MM.1S (cell line): Measurements from ENCODE around the gene RPL11.

Experiments used
- DNase-seq: peaks from one replicate; pipeline ENCODE4 v3.0.0-alpha.2; 2015
- H2AFZ ChIP-seq: fragments of 300-600 bp; sonication (generic); 2 replicates; pipeline ENCODE4 v1.6.0; 2016; ENCODE audit warnings: antibody characterized with exemption, low read length
- H3F3A ChIP-seq: fragments of 300-600 bp; sonication (generic); 2 replicates; pipeline ENCODE4 v1.6.1; 2016; ENCODE audit warnings: mild to moderate bottlenecking, antibody characterized with exemption, low read length, moderate library complexity, mixed read lengths; ENCODE audit not compliant: insufficient read depth
- H3K27ac ChIP-seq: fragments of 300-600 bp; sonication (generic); 2 replicates; pipeline ENCODE4 v1.5.1; 2016; ENCODE audit warnings: mild to moderate bottlenecking, low read length
- H3K27me3 ChIP-seq: fragments of 300-600 bp; sonication (generic); replicated peaks from 2 replicates; pipeline ENCODE4 v1.6.0; 2016; ENCODE audit warnings: low read length; ENCODE audit not compliant: insufficient read depth
- H3K36me3 ChIP-seq: fragments of 300-600 bp; sonication (generic); replicated peaks from 2 replicates; pipeline ENCODE4 v1.6.1; 2016; ENCODE audit warnings: mild to moderate bottlenecking, low read length, mixed read lengths; ENCODE audit not compliant: insufficient read depth
- H3K4me1 ChIP-seq: fragments of 300-600 bp; sonication (generic); 2 replicates; pipeline ENCODE4 v1.6.1; 2016; ENCODE audit warnings: low read length, mixed read lengths
- H3K4me2 ChIP-seq: fragments of 300-600 bp; sonication (generic); 2 replicates; pipeline ENCODE4 v1.6.0; 2016; ENCODE audit warnings: low read depth, low read length
- H3K4me3 ChIP-seq: fragments of 300-600 bp; sonication (generic); 2 replicates; pipeline ENCODE4 v1.5.1; 2016; ENCODE audit warnings: low read length, mixed read lengths
- H3K79me2 ChIP-seq: fragments of 300-600 bp; sonication (generic); 2 replicates; pipeline ENCODE4 v1.6.1; 2016; ENCODE audit warnings: mixed run types, low read length, mixed read lengths
- H3K9ac ChIP-seq: fragments of 300-600 bp; sonication (generic); 2 replicates; pipeline ENCODE4 v1.6.1; 2016; ENCODE audit warnings: low read length, mixed read lengths
- H3K9me2 ChIP-seq: fragments of 300-600 bp; sonication (generic); replicated peaks from 2 replicates; pipeline ENCODE4 v1.6.1; 2016; ENCODE audit warnings: mild to moderate bottlenecking, low read length, mixed read lengths; ENCODE audit not compliant: insufficient read depth
- H3K9me3 ChIP-seq: fragments of 300-600 bp; sonication (generic); replicated peaks from 2 replicates; pipeline ENCODE4 v1.6.1; 2016; ENCODE audit warnings: mild to moderate bottlenecking, low read length, mixed read lengths; ENCODE audit not compliant: insufficient read depth
- H4K20me1 ChIP-seq: fragments of 300-600 bp; sonication (generic); 2 replicates; pipeline ENCODE4 v1.6.1; 2016; ENCODE audit warnings: mild to moderate bottlenecking, low read length, moderate library complexity, mixed read lengths; ENCODE audit not compliant: insufficient read depth
- CTCF ChIP-seq: fragments of 300-600 bp; sonication (generic); IDR thresholded peaks from 2 replicates; pipeline ENCODE4 v1.5.1; 2016; ENCODE audit warnings: antibody characterized with exemption, low read length, mixed read lengths
- EZH2 ChIP-seq: fragments of 300-600 bp; sonication (generic); optimal IDR thresholded peaks from 2 replicates; pipeline ENCODE3; 2017; ENCODE audit warnings: low read depth, mild to moderate bottlenecking, antibody characterized with exemption, low read length, mixed read lengths
- EZH2phosphoT487 ChIP-seq: fragments of 300-600 bp; sonication (generic); IDR thresholded peaks from 2 replicates; pipeline ENCODE4 v1.6.1; 2018; ENCODE audit warnings: antibody characterized with exemption, low read length

Gene RPL11

DNA sequence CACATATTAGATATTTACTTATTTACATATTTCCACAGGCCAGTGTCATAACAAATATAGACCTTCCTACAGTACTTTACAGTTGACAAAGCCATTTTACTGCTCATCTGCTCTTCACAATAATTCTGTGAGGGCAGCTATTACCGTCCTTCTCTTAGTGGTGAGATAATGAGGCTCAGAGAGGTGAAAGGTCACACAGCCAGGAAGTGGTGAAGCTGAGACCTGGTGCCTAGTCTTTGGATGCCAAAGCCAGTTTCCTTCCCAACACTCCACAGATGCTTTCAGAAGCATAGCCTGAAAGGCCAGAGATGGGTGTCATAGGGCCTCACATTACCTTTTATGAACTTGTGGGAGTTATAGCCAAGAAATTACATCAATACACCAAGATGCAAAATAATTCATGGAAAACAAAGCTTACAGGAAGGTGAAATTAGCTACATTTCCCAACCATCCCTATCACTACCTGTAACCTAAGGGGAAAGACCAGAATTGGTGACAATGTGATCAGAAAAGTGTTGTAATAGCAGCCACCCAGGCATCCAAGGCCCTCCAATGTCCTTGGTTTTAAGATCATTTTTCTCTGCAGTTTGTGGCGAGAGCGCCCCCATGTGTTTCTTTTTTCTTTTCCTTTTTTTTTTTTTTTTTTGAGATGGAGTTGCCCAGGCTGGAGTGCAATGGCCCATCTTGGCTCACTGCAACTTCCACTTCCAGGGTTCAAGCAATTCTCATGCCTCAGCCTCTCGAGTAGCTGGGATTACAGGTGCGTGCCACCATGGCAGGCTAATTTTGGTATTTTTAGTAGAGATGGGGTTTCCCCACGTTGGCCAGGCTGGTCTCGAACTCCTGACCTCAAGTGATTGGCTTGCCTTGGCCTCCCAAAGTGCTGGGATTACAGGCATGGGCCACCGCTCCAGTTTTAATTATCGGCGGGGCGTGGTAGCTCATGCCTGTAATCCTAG, 26.5 kb upstream of the RPL11 start:
- H3K4me2 ChIP-seq: peak overlapping the region; percentile 3; the same call in 1 of the 2 replicates
- H4K20me1 ChIP-seq: no peaks in the 10 kb centered on the region
- H2AFZ ChIP-seq: 0 out of 2 replicates have a peak overlapping the region, but pooled peaks have one; percentile 4
- no peak overlapping the region for H3K4me3 ChIP-seq
- peak; percentile 56 for DNase-seq
- H3K9me2 ChIP-seq: no peaks in the 10 kb centered on the region
- H3K27ac ChIP-seq: peak overlapping the region; percentile 5; the same call in 1 of the 2 replicates
- no peaks in the 10 kb centered on the region for H3K79me2 ChIP-seq
- no peak overlapping the region for H3K9ac ChIP-seq
- no peaks in the 10 kb centered on the region for H3K27me3 ChIP-seq
- no peaks in the 10 kb centered on the region for H3F3A ChIP-seq
- H3K9me3 ChIP-seq: no peaks in the 10 kb centered on the region
- TF ChIP-seq EZH2 (no peak), EZH2phosphoT487 (no peak), CTCF (peak; percentile 36)
- no peaks in the 10 kb centered on the region for H3K36me3 ChIP-seq
- H3K4me1 ChIP-seq: peaks cover 10% of the 10 kb centered on the region

- Histone ChIP-seq H3K4me1 (peaks cover 10% of the 10 kb centered on the region), H3K27me3 (0 out of 2 replicates have a peak, but pooled peaks cover 3% of the 10 kb centered on the region), H2AFZ (no peak overlapping the region), H3F3A (no peaks in the 10 kb centered on the region), H3K4me2 (no peak overlapping the region), H3K9me2 (no peaks in the 10 kb centered on the region), H3K9me3 (no peaks in the 10 kb centered on the region), H3K27ac (no peak overlapping the region), H3K79me2 (no peaks in the 10 kb centered on the region), H4K20me1 (no peaks in the 10 kb centered on the region), H3K9ac (no peak overlapping the region), H3K36me3 (no peaks in the 10 kb centered on the region), H3K4me3 (no peak overlapping the region)
- TF ChIP-seq EZH2phosphoT487: no peak
- TF ChIP-seq CTCF: no peak
- no peak for TF ChIP-seq EZH2
- no peak for DNase-seq
These were observed 24.2 kb upstream of the RPL11 start for GRCh38 chr1:23667411-23667810.

DNA sequence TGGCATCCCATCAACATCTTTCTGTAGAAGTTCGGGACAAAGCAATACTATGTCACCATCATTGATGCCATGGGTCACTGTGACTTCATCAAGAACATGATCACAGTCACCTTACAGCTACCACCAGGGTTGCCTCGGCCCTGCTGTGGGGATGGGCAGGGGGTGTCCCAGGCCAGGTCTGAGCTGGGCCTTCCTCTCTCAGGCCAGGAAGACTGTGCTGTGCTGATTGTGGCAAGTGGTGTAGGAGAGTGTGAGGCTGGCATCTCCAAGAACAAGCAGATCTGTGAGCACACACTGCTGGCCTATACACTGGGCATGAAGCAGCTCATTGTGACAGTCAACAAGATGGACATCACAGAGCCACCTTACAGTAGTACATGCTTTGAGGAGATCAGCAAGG, 20.9 kb upstream of the RPL11 start:
- H3K9me3 ChIP-seq: no peaks in the 10 kb centered on the region
- TF ChIP-seq EZH2phosphoT487: no peak
- no peak for TF ChIP-seq EZH2
- TF ChIP-seq CTCF: no peak
- no peak overlapping the region for H3K4me3 ChIP-seq
- H3K36me3 ChIP-seq: no peaks in the 10 kb centered on the region
- 0 out of 2 replicates have a peak, but pooled peaks cover 3% of the 10 kb centered on the region for H3K27me3 ChIP-seq
- H3K4me1 ChIP-seq: no peaks in the 10 kb centered on the region
- H3K4me2 ChIP-seq: no peak overlapping the region
- H3K9ac ChIP-seq: no peak overlapping the region
- DNase-seq: no peak
- H3K9me2 ChIP-seq: no peaks in the 10 kb centered on the region
- no peaks in the 10 kb centered on the region for H3F3A ChIP-seq
- no peak overlapping the region for H2AFZ ChIP-seq
- H4K20me1 ChIP-seq: no peaks in the 10 kb centered on the region
- no peak overlapping the region for H3K27ac ChIP-seq
- no peaks in the 10 kb centered on the region for H3K79me2 ChIP-seq
